PC-9 (cell line): ENCODE results near the gene SORBS1.

ENCODE experiments used
- CTCF ChIP-seq: fragments of 200-600 bp; sonication (generic); conservative IDR thresholded peaks from 2 replicates; pipeline ENCODE4 v1.6.1; 2017; ENCODE audit warnings: mixed run types, antibody characterized with exemption, mild to moderate bottlenecking, moderate library complexity
- EZH2 ChIP-seq: fragments of 200-600 bp; sonication (generic); IDR thresholded peaks from 2 replicates; pipeline ENCODE4 v1.8.0; 2017; ENCODE audit warnings: antibody characterized with exemption, low read depth

- TF ChIP-seq CTCF = no peak
- TF ChIP-seq EZH2 = no peak
These were observed 146.9 kb downstream of the SORBS1 start for GRCh38 chr10:95414016-95414830.
